ENCODE results near the gene MAPK10.
A peak's percentile ranks its signal among the peaks of the same experiment; 100 is the strongest.

The MAPK10 gene

DNA sequence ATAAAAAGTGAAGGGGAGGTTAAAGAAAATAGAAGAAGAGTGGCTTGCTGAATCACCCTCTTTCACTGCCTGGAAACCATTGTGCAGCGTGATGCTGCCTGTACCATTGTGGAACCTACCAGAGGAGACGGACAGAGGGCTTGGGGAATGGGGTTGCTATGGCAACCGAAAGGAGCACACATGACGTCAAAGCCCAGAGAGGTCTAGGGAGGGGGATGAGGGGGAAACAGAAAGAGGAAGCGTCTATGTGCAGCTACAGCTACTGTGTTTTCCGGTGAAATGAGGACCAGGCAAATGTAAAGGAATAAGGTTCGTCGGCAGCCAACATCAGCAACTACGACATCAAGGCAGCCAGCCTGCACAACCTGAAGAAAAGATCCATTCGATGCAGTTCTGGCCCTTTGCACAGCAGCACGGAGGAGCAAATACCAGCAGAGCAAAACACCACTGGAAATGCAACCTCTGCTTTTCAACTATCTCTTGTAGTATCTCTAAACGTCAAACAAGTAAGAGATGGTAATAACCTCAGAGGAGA lies at the start of gene MAPK10:
TSS of gene MAPK10 (minus strand) at position 110 of the 535 bp plus-strand sequence.
- peak; percentile 16 for DNase-seq

DNA sequence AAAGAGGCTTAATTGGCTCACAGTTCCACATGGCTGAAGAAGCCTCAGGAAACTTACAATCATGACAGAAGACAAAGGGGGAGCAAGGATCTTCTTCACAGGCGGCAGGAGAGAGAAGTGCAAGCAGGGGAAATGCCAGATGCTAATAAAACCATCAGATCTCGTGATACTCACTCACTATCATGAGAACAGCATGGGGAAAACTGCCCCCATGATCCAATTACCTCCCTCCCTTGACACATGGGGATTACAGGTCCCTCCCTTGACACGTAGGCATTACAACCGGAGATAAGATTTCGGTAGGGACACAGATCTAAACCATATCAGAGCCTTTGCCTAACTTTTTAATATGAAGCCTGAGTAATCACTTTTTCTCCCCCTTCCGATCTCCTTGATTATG lies 43.7 kb upstream of the MAPK10 start:
- DNase-seq, result no peak

DNA sequence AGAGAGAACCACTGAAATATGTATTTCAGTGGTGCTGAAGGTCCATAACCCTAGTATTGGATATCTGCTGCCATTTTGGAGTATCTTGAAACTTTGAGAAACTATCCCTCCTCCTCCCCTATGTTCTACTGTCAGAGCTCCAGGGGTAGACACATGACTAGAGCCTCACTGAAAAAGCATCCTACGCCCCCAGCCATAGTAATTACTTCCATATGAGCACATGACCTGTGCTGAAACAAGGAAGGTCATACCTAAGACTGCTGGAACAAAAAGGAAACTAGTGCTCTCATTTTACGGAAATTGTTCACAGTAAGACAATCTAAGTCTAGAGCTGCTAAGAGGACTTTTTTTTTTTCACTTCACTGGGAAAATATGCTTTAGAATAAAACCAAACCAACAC lies 42.0 kb upstream of the MAPK10 start:
- DNase-seq, result no peak

DNA sequence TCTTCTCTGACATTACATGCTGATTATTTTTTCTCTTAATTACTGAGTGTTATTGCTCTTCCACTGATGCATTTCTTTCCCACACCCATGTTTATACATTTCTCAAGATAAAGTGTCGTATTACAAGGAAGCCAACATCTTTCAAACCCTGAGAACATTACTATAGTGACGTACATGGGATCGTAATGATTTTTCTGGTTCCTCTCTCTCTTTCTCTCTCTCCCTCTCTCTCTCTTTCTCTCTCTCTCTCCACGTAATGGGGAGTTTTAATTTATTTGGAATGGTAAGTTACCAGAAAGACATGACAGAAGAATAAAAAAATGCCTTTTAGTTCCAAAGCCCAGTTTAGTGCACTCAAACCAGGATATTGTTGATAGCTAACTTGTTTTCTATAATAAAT lies 40.4 kb upstream of the MAPK10 start:
- DNase-seq, result no peak

DNA sequence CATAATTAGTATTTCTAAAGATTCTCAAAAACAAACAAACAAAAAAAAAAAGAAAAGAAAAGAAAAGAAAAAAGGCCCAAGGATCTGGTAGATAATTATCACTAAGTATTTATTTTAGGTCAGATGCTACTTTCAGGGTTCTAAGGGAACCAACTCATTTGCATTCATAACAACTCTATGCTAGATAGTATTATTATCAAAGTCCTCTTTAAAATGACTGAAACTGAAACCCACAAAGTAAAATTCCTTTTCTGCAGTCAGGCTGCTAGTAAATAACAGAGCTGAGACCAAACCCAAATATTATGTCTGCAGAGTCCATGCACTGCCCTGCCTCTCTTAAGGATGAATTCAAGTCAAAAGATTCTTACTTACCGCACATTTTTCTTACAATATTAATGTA lies 38.3 kb upstream of the MAPK10 start:
- DNase-seq, result no peak

DNA sequence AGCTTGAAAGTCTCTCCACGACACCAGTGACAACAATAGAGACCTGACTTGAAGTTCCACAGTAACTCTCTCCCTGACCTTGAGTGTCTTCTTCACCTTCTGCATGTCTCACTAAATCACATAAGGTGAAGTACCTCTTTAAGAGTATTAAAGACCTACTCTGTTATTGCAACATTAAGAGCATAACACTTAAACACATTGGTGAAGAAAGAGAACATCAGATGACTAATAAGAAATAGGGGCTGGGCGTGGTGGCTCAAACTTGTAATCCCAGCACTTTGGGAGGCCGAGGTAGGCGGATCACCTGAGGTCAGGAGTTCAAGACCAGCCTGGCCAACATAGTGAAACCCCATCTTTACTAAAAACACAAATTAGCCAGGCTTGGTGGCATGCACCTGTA lies 33.9 kb upstream of the MAPK10 start:
- DNase-seq, result no peak

DNA sequence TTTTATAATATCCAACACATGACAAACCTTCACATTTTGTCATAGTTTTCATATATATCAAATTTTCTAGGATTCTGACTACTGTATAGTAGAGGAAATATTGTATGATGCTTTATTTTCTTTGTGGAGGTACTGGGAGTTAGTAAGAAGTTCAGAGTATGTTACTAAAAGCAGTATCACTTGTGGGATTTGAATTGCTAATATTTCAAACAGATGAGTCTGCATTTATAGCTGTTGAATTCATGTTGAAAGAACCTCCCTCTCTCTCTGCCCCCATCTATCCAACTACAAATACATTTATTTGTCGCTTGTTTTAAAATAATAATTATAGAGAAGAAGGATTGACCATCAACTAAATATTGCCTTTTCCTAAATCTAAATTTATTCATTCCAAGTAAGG lies 29.8 kb upstream of the MAPK10 start:
- DNase-seq, result no peak

DNA sequence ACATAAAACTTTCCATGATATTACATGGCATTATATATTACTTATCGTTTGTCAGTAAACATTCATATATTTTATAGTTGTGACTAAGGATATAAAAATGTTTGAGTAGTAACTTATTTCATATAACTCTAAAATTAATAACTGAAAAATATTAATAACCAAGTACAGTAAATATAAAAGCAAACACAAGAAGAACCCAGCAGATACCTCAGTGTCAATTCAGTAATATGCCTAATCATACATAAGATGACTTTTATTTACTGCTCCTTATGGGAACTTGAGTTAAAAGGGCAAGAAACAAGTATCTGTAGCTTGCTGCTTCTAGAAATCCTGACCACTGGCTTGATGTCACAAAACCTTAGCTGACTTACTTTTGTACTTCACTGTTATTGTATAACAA lies 28.4 kb upstream of the MAPK10 start:
- DNase-seq, result no peak

DNA sequence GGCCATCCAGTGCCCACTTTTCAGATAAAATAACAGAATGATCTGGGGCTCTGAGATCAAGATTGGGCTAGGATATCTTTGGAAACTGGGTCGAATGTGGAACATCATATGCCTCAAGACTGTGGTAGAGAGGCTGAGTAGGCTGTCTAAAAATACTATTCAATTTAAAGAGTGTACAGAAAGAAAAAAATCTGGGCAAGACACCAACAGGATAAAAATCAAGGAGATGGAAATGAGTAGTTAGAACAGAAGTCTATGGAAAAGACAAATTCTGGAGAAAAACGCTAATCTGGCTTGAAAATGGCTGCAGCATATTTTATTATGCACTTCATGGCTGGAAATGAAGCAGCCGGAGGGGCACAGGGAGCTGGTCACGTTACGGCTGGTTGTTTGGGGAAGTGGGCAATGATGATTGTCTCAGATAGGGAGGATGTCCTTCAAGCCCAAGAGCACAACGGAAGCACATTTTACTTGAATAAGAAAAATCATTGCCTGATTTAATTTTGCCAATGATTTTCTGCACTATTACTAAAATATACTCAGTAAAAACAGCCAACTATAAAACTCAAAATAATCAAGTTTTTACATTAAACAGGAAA lies 27.1 kb upstream of the MAPK10 start:
- no peak for DNase-seq

DNA sequence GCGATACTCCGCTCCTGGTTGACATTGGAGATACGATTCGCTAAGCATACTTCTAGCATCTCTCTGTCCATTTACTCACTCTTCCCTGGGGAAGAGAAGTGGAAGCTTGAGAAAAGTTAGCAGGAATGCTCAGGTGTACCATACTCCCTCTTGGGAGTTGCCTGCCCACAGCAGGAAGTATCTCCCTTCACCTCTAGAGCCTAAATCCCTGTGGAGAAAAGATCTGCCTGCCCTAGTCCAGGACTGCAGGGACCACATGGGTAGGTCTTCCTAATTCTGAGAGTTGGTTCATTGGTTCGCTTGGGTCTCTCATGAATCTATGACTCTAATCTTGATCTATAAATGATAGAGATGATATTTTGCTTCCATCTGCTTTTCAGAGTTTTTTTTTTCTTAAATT lies 26.3 kb upstream of the MAPK10 start:
- DNase-seq, result no peak

DNA sequence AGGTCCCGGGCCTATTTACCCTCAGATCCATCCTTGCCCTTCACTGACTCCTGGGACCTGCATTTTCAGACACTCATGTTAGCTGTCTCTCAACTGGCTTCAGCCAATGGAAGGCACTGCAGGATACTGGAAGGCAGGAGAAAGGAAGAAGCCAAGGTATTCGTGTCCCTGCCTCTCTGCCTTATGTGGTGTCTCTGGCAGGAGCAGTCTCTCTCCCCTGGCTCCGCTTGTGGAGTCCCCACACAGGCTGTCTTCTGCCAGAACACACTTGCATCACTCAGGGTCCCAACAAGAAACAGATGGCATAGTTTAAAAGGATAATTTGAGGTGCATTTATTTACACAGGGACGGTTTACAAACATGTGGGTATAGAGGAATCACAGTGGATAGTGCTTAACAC lies 21.6 kb upstream of the MAPK10 start:
- DNase-seq, result no peak

DNA sequence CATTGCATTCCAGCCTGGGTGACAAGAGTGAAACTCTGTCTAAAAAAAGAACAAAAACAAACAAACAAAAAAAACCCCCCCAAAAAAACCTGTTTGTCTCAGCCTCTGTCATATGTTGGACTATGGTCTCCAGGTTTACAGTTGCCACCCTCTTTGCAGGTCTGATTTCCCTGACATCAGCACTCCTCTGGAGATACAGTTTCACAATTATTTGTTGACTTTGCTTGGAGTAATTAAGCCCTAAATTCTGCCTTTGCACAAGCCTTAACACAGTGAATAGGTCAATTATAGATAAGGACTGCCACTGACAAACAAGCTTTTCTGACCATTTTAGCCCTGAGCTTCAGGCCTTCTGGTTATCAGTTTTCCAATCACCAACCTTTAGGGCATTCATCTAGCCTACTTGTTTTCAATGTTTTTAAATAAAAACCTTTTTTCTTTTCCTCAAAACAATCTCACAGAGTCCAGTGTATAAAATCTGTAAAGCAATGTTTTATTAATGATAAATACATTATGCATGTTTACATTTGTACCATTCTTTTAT lies 20.4 kb upstream of the MAPK10 start:
- no peak for DNase-seq

DNA sequence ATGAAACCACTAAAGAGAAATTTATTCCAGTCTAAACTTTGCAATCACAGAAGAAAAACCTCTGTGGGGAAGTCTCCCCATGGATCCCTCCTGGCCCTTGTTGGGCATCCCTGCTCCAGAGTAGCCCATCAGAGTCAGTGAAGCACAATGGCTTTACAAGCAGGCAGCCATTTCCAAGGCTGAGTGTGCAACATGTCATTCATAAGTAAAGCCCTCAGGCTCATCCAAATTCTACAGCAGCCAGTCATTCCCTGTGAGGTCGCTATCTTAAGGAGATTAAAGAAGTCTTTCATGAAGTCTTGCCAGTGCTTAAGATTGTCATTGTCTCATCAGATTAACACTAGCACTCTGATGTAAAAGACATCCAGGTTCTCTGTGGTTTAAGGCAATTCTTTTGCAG lies 17.0 kb upstream of the MAPK10 start:
- DNase-seq, result no peak

DNA sequence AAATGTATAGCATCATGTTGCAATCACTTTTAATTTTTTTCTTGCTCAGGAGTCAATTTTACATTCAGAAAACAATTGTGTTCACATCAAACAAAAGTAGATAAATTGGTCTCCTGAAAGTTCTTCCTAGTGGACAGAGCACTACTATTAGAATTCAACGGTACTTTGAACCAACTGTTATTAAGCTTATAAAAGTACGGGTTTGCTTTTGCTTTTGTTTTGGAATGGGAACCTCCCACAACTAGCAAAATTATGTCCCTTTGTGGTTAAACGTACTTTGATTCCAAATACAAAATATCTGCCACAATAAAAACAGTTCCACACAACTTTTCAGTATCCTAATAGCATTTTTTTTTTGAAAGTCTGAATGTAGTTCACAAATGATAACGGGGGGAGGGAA lies 8.6 kb upstream of the MAPK10 start:
- no peak for DNase-seq

DNA sequence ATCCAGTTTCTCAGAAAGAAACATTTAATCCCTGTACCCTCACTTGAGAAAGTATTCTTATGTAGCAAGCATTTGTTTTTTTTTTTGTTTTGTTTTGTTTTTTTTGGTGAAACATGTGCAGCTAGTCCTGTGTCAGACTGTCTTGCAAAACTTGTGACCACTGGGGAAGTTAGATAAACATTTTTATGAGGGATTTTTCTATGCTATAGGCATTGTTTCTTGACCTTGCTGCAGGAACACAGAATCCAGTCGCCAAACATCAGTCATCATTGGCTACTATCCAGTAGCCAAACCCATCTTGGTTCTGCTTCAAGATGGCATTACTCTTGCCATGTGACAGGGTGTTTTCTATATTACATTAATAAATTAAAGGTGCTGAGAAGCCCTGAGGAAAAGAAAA lies 7.7 kb upstream of the MAPK10 start:
- no peak for DNase-seq

DNA sequence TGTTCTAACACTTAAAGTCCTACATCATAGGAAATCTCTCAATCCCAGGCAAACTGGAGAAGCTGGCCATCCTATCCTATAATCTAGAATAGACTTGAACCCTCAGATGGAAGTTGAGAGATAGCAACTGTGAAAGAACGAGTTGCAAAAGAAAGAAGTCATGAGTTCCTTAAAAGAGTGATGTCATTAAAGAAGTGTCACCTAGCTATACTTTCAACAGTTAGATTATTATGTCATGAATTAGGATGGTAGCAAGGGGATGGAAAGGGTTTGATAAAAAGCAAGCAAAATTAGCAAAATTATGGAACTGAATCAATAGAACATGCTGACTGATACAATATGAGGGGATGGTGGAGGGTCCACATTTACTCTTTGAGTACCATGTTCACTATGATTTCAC lies 7.1 kb upstream of the MAPK10 start:
- DNase-seq, result no peak

DNA sequence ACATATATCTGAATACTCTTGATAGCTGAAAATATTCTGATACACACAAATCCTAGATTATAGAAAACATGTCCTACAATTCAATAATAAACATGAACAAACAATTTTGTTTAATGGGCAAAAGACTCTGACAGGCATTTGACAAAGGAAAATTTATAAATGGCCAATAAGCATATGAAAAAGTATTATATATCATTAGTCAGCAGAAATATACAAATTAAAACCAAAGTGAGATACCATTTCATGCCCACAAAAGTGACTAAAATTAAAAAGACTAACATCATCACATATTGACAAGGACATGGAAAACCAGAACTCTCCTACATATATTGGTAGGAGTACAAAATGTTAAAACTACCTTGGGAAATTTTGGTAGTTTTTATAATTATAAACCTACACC lies 2.7 kb upstream of the MAPK10 start:
- no peak for DNase-seq

DNA sequence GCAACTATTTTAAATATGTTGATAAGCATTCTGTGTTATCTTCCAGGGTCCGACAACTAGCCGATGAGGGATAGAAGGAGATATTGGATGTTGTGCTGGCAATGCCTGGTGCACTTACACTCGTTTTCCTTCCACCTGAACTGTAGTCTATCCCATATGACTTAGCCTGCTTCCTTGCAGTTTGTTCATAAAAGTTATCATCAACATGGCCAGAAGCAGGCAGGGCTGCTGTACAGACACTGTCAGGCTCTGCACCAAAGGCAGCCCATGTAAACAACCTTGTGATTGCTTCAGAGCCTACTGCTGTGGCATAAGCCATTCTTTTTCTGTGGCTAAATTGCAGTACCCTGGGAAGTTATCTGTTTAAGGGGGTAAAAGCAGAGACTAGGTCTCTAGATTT lies 1.6 kb downstream of the MAPK10 start:
- no peak for DNase-seq

DNA sequence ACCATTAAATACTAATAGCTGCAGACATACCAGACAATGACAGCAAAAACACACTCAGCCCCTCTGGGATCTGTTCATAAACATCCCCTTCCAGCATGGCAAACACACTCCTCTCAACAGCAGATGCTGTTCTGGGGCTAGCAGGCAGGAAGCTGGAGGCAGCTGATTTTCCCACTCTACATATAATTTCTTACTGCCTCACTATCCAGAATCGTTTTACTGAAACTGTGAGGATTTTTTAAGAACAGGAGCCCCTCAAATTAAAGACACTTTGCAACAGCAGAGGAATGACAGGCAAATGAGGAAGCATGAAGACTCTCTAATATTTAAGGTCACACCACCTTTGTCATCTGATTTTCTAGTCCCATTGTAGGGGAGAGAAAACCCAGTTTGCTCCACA lies 2.2 kb downstream of the MAPK10 start:
- DNase-seq, result no peak

DNA sequence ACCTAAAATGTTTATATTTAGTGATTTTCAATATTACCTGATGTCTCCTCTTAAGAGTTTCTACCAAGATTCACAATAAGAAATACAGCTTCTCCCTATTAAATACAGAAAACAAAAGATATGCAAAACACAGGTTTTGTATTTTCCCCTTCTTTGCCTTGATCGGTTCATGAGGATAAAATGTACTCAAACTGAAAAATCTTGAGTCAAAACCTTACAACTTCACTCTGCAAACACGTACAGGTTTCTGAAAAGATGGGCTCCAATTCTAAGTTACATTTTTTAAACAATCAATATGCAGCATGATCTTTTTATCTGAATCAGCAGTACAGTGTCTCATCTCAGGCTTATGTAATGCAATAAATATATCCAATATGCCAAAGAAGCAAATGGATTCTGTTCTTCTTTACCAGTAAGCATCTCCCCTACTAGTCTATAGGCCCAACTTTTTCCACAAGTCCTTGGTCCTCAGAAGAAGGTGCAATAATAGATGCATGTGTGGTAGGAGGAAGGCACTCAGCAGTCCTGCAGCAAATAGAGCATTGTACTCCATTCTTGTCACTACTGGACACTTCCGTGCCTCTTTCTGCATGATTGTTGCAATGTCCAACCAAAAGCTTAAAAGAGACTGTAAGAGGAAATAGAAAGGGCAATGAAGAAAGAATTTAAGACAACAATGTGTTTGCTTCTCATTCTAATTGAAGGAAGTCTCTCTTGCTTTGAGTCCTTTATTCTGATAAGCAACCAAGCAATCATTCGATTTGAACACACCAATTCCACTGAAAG lies 3.2 kb downstream of the MAPK10 start:
- DNase-seq, result no peak

DNA sequence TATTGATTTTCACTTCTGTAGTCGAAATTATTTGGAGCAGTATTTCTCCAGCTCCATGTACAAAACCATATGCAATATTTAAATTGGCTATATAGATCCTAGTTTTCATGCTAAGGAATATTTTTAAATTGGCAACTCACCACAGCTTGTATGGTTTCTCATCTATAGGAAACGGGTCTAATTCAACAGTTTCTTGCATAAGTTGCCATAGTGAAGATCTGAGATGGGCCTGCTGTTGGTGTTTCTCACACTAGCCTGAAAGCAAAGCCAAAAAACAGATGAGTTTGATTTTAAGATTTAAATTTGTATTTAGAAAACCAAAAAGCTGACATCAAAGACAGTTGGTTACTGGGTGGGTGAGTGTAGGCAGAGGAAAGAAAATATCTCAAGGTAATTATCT lies 5.5 kb downstream of the MAPK10 start:
- no peak for DNase-seq

DNA sequence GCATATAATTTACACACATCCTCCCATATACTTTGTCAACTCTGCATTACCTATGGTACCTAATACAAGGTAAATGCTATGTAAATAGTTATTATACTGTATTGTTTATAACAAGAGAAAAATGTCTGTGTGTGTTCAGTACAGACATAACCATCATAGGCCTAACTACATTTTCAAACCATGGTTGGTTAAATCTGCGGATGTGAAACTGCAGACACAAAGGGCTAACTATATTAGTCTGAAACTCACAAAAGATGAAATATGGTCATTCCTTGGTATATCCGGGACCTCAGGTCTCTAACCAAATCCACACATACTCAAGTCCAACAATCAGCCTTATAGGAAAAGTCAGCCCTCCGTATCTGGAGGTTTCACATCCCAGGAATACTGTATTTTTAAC lies 13.5 kb downstream of the MAPK10 start:
- DNase-seq, result no peak

DNA sequence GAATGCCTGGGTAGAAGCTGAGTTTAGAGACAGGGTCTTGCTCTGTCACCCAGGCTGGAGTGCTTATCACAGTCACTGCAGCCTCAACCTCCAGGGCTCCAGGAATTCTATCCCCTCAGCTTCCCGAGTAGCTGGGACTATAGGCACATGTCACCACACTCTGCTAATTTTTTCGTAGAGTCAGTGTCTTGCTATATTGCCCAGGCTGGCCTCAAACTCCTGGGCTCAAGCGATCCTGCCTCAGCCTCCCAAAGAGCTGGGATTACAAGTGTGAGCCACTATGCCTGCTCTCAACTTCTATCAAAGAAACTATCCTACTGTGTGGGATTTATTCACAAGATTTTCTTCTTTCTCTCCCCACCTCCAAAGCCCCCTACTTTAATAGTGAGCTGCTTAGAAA lies 15.7 kb downstream of the MAPK10 start:
- DNase-seq, result no peak

DNA sequence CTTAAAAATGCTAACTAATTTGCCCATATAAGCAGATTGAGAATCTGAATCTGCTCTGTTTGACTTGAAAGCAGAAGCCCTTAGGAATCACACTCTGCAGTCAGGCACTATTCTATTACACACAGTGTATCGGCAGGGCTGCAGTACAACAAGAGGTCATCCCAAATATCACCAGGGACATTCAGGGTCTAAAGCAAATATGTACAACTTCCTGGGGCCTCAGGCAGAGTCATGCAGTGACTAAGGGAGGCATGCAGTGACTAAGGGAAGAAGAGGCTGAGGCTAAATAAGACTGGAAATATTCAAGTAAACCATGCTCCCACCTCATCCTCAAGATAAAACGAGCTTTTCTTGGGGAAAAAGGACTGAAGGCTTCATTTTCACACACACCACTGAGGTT lies 20.9 kb downstream of the MAPK10 start:
- DNase-seq, result no peak

DNA sequence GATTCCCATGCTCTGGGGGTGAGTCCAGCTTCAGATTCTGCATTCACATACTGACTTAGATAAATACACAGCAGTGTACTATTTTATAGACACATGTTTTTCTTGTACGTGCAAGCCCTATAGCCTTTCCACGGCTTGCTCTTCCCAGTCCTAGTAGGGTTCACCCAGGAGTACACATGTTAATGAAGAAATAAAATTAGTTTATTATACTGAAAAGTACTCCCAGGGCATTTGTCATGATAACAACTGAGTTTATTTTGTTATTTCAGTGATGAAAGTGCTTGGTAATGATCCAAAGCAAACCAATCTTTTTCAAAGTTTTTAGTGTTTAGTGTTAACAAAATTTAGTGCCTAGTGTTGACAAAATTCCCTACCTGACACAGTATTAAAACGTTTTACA lies 21.3 kb downstream of the MAPK10 start:
- no peak for DNase-seq

Measured in 8988T (cell line).